ENCODE measurements around the gene LRRC1. TPM values are rescaled to one million over a fixed set of nuclear protein-coding genes. Genes with fewer than 3 reads are reported as not detected.

LRRC1 gene
- total RNA-seq, 1 donor from 2014 or later, result 14.3 TPM

DNA sequence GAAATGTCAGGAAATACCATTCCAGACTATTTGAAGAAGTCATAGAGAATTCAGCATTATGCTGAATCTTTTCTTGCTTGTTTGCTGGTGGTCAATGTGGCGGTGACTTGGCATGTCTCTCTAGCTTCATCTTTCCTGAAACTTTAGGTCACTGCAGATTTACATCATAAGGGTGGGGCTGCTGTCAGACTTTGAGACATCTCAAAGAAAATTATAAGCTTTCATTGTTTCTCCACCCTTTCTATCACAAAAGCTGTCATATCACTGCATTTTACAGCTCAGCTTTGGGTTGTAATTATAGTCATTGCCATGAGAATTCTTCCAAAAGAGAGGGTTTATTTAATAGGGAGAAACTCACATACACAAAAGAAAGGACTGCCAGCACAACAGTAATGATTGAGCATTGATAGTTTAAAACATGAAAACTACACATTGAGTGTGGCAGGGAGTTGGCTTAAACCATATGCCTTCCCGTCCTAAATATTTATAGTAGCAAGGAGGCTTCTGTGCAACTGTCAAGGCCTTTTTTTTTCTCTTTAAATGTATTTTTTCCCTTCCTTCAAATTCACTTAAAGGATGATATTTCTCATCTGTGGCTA is 44.7 kb upstream of the LRRC1 start:
- no peaks in the 10 kb centered on the region for H3K27me3 Mint-ChIP-seq (ENCODE audit: low read depth, unreplicated experiment)

GRCh38 chr6:53751417-53751816 is 43.4 kb upstream of the LRRC1 start:
- Histone ChIP-seq H3K27me3 (ENCODE audit: insufficient read depth, low read length) (no peaks in the 10 kb centered on the region), H3K4me3 (ENCODE audit: insufficient read depth, low read depth, low read length) (no peak overlapping the region), H3K79me2 (ENCODE audit: insufficient read depth, low read length) (no peaks in the 10 kb centered on the region), H4K20me1 (ENCODE audit: insufficient read depth, low read length) (no peaks in the 10 kb centered on the region), H3K9ac (ENCODE audit: low read length) (no peak overlapping the region), H2AFZ (ENCODE audit: low read depth, low read length) (no peak overlapping the region), H3K9me3 (ENCODE audit: insufficient read depth, low read depth, low read length) (no peaks in the 10 kb centered on the region), H3K4me1 (ENCODE audit: insufficient read depth, low read length) (peaks cover 4% of the 10 kb centered on the region), H3K36me3 (ENCODE audit: insufficient read depth, low read length) (no peaks in the 10 kb centered on the region), H3K4me2 (ENCODE audit: low read length) (no peak overlapping the region), H3K27ac (ENCODE audit: low read depth, low read length) (no peak overlapping the region)
- DNase-seq (ENCODE audit: low read depth) (no peak), FAIRE-seq (no peak)
- Mint-ChIP-seq H3K27me3 (ENCODE audit: low read depth, unreplicated experiment) (no peaks in the 10 kb centered on the region), H3K4me3 (ENCODE audit: unreplicated experiment) (no peak overlapping the region), H3K9me3 (ENCODE audit: unreplicated experiment) (no peaks in the 10 kb centered on the region), H3K4me1 (ENCODE audit: low read depth, unreplicated experiment) (no peaks in the 10 kb centered on the region), H3K36me3 (ENCODE audit: low read depth, unreplicated experiment) (peaks cover 2% of the 10 kb centered on the region), H3K27ac (ENCODE audit: unreplicated experiment) (no peak overlapping the region)
- no peak for TF ChIP-seq EZH2 (IDR thresholded peaks at IDR 0.05; ENCODE audit: insufficient read depth, low read length)
- TF ChIP-seq, protein P1, sequence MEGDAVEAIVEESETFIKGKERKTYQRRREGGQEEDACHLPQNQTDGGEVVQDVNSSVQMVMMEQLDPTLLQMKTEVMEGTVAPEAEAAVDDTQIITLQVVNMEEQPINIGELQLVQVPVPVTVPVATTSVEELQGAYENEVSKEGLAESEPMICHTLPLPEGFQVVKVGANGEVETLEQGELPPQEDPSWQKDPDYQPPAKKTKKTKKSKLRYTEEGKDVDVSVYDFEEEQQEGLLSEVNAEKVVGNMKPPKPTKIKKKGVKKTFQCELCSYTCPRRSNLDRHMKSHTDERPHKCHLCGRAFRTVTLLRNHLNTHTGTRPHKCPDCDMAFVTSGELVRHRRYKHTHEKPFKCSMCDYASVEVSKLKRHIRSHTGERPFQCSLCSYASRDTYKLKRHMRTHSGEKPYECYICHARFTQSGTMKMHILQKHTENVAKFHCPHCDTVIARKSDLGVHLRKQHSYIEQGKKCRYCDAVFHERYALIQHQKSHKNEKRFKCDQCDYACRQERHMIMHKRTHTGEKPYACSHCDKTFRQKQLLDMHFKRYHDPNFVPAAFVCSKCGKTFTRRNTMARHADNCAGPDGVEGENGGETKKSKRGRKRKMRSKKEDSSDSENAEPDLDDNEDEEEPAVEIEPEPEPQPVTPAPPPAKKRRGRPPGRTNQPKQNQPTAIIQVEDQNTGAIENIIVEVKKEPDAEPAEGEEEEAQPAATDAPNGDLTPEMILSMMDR (IDR thresholded peaks at IDR 0.05; ENCODE audit: insufficient read depth, low read depth, low read length), result no peak

More for the DNA sequence above, 44.7 kb upstream of the LRRC1 start:
- DNase-seq (ENCODE audit: low read depth), result no peak
- H3K36me3 Mint-ChIP-seq (ENCODE audit: low read depth, unreplicated experiment), result peaks cover 2% of the 10 kb centered on the region
- no peak overlapping the region for H3K27ac Mint-ChIP-seq (ENCODE audit: unreplicated experiment)
- Histone ChIP-seq H3K4me2 (ENCODE audit: low read length) (no peak overlapping the region), H3K9ac (ENCODE audit: low read length) (no peak overlapping the region), H3K27ac (ENCODE audit: low read depth, low read length) (no peak overlapping the region), H3K4me1 (ENCODE audit: insufficient read depth, low read length) (peaks cover 4% of the 10 kb centered on the region), H3K36me3 (ENCODE audit: insufficient read depth, low read length) (no peaks in the 10 kb centered on the region), H3K79me2 (ENCODE audit: insufficient read depth, low read length) (no peaks in the 10 kb centered on the region), H4K20me1 (ENCODE audit: insufficient read depth, low read length) (no peaks in the 10 kb centered on the region), H3K4me3 (ENCODE audit: insufficient read depth, low read depth, low read length) (no peak overlapping the region), H2AFZ (ENCODE audit: low read depth, low read length) (no peak overlapping the region), H3K27me3 (ENCODE audit: insufficient read depth, low read length) (no peaks in the 10 kb centered on the region), H3K9me3 (ENCODE audit: insufficient read depth, low read depth, low read length) (no peaks in the 10 kb centered on the region)
- H3K9me3 Mint-ChIP-seq (ENCODE audit: unreplicated experiment), result no peaks in the 10 kb centered on the region
- FAIRE-seq, result no peak
- H3K4me3 Mint-ChIP-seq (ENCODE audit: unreplicated experiment), result no peak overlapping the region
- no peaks in the 10 kb centered on the region for H3K4me1 Mint-ChIP-seq (ENCODE audit: low read depth, unreplicated experiment)
- no peak for TF ChIP-seq EZH2 (IDR thresholded peaks at IDR 0.05; ENCODE audit: insufficient read depth, low read length)
- TF ChIP-seq, protein P1 (IDR thresholded peaks at IDR 0.05; ENCODE audit: insufficient read depth, low read depth, low read length), result no peak

DNA sequence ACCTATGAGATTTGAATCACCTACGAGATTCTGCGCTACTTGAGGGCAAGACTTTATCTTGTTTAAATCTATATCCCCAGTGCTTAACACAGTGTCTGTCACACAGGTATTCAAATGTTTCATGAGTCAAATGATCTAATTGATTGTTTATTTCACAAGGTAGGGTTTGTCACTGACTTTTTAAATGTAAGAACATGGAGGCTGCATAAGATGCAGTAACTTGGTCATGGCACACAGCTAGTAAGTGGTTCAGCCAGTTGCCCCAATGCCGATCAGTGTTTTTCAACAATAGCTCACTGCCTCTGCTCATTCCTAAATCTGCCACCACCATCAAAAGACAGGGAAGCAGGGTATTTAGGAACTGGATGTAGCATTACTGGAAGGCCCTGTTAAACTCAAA is 42.4 kb upstream of the LRRC1 start:
- TF ChIP-seq EZH2 (IDR thresholded peaks at IDR 0.05; ENCODE audit: insufficient read depth, low read length), result no peak
- TF ChIP-seq, protein P1 (IDR thresholded peaks at IDR 0.05; ENCODE audit: insufficient read depth, low read depth, low read length), result no peak
- Mint-ChIP-seq H3K9me3 (ENCODE audit: unreplicated experiment) (no peaks in the 10 kb centered on the region), H3K36me3 (ENCODE audit: low read depth, unreplicated experiment) (peaks cover 2% of the 10 kb centered on the region), H3K27me3 (ENCODE audit: low read depth, unreplicated experiment) (no peaks in the 10 kb centered on the region), H3K4me3 (ENCODE audit: unreplicated experiment) (no peak overlapping the region), H3K4me1 (ENCODE audit: low read depth, unreplicated experiment) (no peaks in the 10 kb centered on the region), H3K27ac (ENCODE audit: unreplicated experiment) (no peak overlapping the region)
- Histone ChIP-seq H3K9me3 (ENCODE audit: insufficient read depth, low read depth, low read length) (no peaks in the 10 kb centered on the region), H3K27ac (ENCODE audit: low read depth, low read length) (peak overlapping the region; percentile 55), H3K9ac (ENCODE audit: low read length) (no peak overlapping the region), H3K4me3 (ENCODE audit: insufficient read depth, low read depth, low read length) (no peak overlapping the region), H3K36me3 (ENCODE audit: insufficient read depth, low read length) (no peaks in the 10 kb centered on the region), H2AFZ (ENCODE audit: low read depth, low read length) (peak overlapping the region; percentile 8), H3K79me2 (ENCODE audit: insufficient read depth, low read length) (no peaks in the 10 kb centered on the region), H3K27me3 (ENCODE audit: insufficient read depth, low read length) (no peaks in the 10 kb centered on the region), H4K20me1 (ENCODE audit: insufficient read depth, low read length) (no peaks in the 10 kb centered on the region), H3K4me2 (ENCODE audit: low read length) (peak overlapping the region; percentile 35), H3K4me1 (ENCODE audit: insufficient read depth, low read length) (peaks cover 4% of the 10 kb centered on the region)
- no peak for DNase-seq (ENCODE audit: low read depth)
- peak; percentile 32 for FAIRE-seq

Measured in astrocyte (in vitro differentiated cells and primary cell).